Neural cell (in vitro differentiated cells): ENCODE data around the gene MAST2.

ENCODE experiments used
- CTCF ChIP-seq: fragments of 450-650 bp; IDR thresholded peaks from 2 replicates; pipeline ENCODE4 v1.5.1; 2014; ENCODE audit warnings: antibody characterized with exemption, mild to moderate bottlenecking, moderate library complexity; ENCODE audit not compliant: poor library complexity, severe bottlenecking
- EP300 ChIP-seq: fragments of 450-650 bp; conservative IDR thresholded peaks from 2 replicates; pipeline ENCODE4 v1.6.1; 2014; ENCODE audit warnings: antibody characterized with exemption, mild to moderate bottlenecking, moderate library complexity; ENCODE audit not compliant: poor library complexity, severe bottlenecking
- EZH2 ChIP-seq: fragments of 200-600, 300-800 bp; shearing (Covaris generic), sonication (generic); IDR thresholded peaks from 2 replicates; pipeline ENCODE4 v1.6.1; 2014; ENCODE audit warnings: antibody characterized with exemption, low read length, borderline replicate concordance, mild to moderate bottlenecking; ENCODE audit not compliant: insufficient read depth, poor library complexity, severe bottlenecking
- MXI1 ChIP-seq: fragments of 450-650 bp; conservative IDR thresholded peaks from 2 replicates; pipeline ENCODE4 v1.6.1; 2014; ENCODE audit warnings: antibody characterized with exemption, mild to moderate bottlenecking; ENCODE audit not compliant: poor library complexity, severe bottlenecking
- POLR2AphosphoS5 ChIP-seq: IDR thresholded peaks from 2 replicates; pipeline ENCODE4 v1.6.1; 2012
- REST ChIP-seq: IDR thresholded peaks from 2 replicates; pipeline ENCODE4 v1.6.1; 2012; ENCODE audit warnings: borderline replicate concordance
- TAF1 ChIP-seq: IDR thresholded peaks from 2 replicates; pipeline ENCODE4 v1.6.1; 2012; ENCODE audit warnings: low read depth

- TF ChIP-seq EP300 (no peak), CTCF (no peak), REST (no peak), POLR2AphosphoS5 (no peak), TAF1 (no peak), EZH2 (no peak), MXI1 (no peak)
Observed at GRCh38 chr1:46065405-46065804, 262.0 kb downstream of the MAST2 start.
